ENCODE results near the gene SGK1. TPM values are rescaled to one million over a fixed set of nuclear protein-coding genes. Genes with fewer than 3 reads are reported as not detected.

Gene SGK1
- polyA plus RNA-seq, 1 donor from 2014 or later = 10.3 TPM

DNA sequence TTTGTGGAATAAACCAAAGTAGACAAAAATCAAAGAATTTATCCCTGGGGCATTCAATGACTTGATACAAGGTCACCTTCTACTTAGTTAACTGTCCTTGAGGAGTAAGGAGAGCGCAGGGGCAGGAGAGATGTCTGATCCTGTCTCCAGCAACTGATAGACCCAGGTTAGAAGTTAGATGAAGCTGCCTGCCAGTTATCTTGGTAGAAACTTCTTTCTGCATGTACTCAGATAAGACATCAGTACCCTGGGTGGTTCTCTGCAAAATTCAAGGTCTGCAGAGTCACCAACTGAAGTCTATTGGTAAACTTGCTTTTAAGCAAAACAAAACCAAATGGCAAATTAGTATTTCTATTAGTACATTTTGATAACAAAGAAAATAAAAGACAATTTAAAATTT, 2.7 kb downstream of the SGK1 start:
- no peak overlapping the region for H3K27ac ChIP-seq (ENCODE audit: low read length)
- peaks cover 6% of the 10 kb centered on the region for H3F3A ChIP-seq (ENCODE audit: insufficient read depth, low read length, poor library complexity, severe bottlenecking)
- no peaks in the 10 kb centered on the region for H3K9me2 ChIP-seq (ENCODE audit: insufficient read depth, low read length)
- no peak overlapping the region for H3K4me2 ChIP-seq (ENCODE audit: low read length)
- no peaks in the 10 kb centered on the region for H3K9me3 ChIP-seq (ENCODE audit: low read length)
- H3K27me3 ChIP-seq (ENCODE audit: insufficient read depth, low read depth, low read length) = no peaks in the 10 kb centered on the region
- H3K9ac ChIP-seq (ENCODE audit: low read length) = no peak overlapping the region
- peak overlapping the region; percentile 7 for H3K4me3 ChIP-seq (ENCODE audit: low read length)
- no peaks in the 10 kb centered on the region for H4K20me1 ChIP-seq (ENCODE audit: insufficient read depth)
- no peak for TF ChIP-seq RAD21 (conservative IDR thresholded peaks at IDR 0.05)
- TF ChIP-seq, protein P1, sequence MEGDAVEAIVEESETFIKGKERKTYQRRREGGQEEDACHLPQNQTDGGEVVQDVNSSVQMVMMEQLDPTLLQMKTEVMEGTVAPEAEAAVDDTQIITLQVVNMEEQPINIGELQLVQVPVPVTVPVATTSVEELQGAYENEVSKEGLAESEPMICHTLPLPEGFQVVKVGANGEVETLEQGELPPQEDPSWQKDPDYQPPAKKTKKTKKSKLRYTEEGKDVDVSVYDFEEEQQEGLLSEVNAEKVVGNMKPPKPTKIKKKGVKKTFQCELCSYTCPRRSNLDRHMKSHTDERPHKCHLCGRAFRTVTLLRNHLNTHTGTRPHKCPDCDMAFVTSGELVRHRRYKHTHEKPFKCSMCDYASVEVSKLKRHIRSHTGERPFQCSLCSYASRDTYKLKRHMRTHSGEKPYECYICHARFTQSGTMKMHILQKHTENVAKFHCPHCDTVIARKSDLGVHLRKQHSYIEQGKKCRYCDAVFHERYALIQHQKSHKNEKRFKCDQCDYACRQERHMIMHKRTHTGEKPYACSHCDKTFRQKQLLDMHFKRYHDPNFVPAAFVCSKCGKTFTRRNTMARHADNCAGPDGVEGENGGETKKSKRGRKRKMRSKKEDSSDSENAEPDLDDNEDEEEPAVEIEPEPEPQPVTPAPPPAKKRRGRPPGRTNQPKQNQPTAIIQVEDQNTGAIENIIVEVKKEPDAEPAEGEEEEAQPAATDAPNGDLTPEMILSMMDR (IDR thresholded peaks at IDR 0.05; ENCODE audit: poor library complexity, severe bottlenecking) = no peak
- no peak for TF ChIP-seq EP300 (conservative IDR thresholded peaks at IDR 0.05; ENCODE audit: poor library complexity, severe bottlenecking)
- TF ChIP-seq, protein P2, sequence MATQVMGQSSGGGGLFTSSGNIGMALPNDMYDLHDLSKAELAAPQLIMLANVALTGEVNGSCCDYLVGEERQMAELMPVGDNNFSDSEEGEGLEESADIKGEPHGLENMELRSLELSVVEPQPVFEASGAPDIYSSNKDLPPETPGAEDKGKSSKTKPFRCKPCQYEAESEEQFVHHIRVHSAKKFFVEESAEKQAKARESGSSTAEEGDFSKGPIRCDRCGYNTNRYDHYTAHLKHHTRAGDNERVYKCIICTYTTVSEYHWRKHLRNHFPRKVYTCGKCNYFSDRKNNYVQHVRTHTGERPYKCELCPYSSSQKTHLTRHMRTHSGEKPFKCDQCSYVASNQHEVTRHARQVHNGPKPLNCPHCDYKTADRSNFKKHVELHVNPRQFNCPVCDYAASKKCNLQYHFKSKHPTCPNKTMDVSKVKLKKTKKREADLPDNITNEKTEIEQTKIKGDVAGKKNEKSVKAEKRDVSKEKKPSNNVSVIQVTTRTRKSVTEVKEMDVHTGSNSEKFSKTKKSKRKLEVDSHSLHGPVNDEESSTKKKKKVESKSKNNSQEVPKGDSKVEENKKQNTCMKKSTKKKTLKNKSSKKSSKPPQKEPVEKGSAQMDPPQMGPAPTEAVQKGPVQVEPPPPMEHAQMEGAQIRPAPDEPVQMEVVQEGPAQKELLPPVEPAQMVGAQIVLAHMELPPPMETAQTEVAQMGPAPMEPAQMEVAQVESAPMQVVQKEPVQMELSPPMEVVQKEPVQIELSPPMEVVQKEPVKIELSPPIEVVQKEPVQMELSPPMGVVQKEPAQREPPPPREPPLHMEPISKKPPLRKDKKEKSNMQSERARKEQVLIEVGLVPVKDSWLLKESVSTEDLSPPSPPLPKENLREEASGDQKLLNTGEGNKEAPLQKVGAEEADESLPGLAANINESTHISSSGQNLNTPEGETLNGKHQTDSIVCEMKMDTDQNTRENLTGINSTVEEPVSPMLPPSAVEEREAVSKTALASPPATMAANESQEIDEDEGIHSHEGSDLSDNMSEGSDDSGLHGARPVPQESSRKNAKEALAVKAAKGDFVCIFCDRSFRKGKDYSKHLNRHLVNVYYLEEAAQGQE (IDR thresholded peaks at IDR 0.05; ENCODE audit: borderline replicate concordance) = no peak
- no peak for TF ChIP-seq SMC3 (conservative IDR thresholded peaks at IDR 0.05; ENCODE audit: poor library complexity)
- no peak for TF ChIP-seq TAF1 (IDR thresholded peaks at IDR 0.05; ENCODE audit: low read depth)
- no peak for TF ChIP-seq POLR2AphosphoS5 (IDR thresholded peaks at IDR 0.05)
- no peak for TF ChIP-seq MXI1 (conservative IDR thresholded peaks at IDR 0.05; ENCODE audit: poor library complexity, severe bottlenecking)
- TF ChIP-seq EZH2 (IDR thresholded peaks at IDR 0.05; ENCODE audit: borderline replicate concordance, insufficient read depth, low read length, poor library complexity, severe bottlenecking) = no peak
- no peaks in the 10 kb centered on the region for H3K79me2 ChIP-seq (replicated peaks; ENCODE audit: insufficient read depth, low read length)
- H3K36me3 ChIP-seq (ENCODE audit: insufficient read depth, low read length) = no peaks in the 10 kb centered on the region
- H2AFZ ChIP-seq (ENCODE audit: low read depth, low read length) = no peak overlapping the region

DNA sequence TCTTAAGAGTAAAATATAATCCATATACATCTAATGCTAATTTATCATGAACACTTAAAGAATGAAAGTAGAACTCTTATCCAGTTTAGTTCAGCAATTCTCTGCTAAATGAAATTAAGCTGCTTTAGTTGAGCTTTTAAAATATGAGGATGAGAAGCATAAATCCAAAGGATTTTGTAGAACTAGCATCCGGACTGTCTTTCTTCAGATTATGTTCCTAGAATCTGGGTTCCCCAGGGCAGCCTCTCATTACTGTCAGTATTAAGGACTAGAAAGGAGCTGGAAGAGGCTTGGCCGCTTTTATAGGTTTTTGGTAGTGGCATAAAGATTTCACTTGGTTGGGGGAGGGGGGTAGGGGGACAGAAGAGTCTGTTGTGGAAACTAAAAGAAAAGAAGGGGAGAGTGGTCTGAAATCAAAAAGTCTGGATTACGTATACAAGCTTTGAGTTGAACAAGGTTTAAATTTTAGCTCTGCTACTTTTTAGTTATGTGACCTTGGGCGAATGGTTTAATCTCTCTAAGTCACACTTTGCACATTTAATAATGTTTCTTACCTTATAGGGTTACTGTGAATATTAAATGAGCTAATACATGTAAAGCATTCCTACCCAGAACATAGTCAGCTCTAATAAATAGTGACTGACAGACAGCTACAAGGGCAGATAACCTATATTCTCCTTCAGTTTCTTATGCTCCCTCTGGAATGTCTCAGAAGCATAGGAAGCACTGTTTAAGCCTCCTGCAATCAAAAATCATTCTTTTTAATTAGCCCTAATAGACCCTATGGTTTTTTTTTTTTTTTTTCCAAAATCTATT, 3.7 kb downstream of the SGK1 start:
- Histone ChIP-seq H3K9me3 (ENCODE audit: low read length) (no peaks in the 10 kb centered on the region), H3K9ac (ENCODE audit: low read length) (no peak overlapping the region), H4K20me1 (ENCODE audit: insufficient read depth) (no peaks in the 10 kb centered on the region), H3K4me3 (ENCODE audit: low read length) (peak overlapping the region; percentile 7), H3K27ac (ENCODE audit: low read length) (no peak overlapping the region), H3K27me3 (ENCODE audit: insufficient read depth, low read depth, low read length) (no peaks in the 10 kb centered on the region), H3F3A (ENCODE audit: insufficient read depth, low read length, poor library complexity, severe bottlenecking) (peaks cover 6% of the 10 kb centered on the region), H3K9me2 (ENCODE audit: insufficient read depth, low read length) (no peaks in the 10 kb centered on the region), H3K4me2 (ENCODE audit: low read length) (no peak overlapping the region), H2AFZ (ENCODE audit: low read depth, low read length) (no peak overlapping the region), H3K36me3 (ENCODE audit: insufficient read depth, low read length) (no peaks in the 10 kb centered on the region), H3K79me2 (replicated peaks; ENCODE audit: insufficient read depth, low read length) (no peaks in the 10 kb centered on the region)
- TF ChIP-seq POLR2AphosphoS5 (IDR thresholded peaks at IDR 0.05) (no peak), EP300 (conservative IDR thresholded peaks at IDR 0.05; ENCODE audit: poor library complexity, severe bottlenecking) (no peak), SMC3 (conservative IDR thresholded peaks at IDR 0.05; ENCODE audit: poor library complexity) (no peak)
- TF ChIP-seq, protein P2 (IDR thresholded peaks at IDR 0.05; ENCODE audit: borderline replicate concordance) = no peak
